Measurements from ENCODE around the gene SGSH. TPM values are rescaled to one million over a fixed set of nuclear protein-coding genes. Genes with fewer than 3 reads are reported as not detected.

The SGSH gene
- total RNA-seq, 2 experiments from 2014 or later = 14.3 to 38.4 TPM

GRCh38 chr17:80191865-80192661, 28.1 kb downstream of the SGSH start:
- Histone ChIP-seq H3K9me3 (ENCODE audit: low read length) (no peaks in the 10 kb centered on the region), H4K20me1 (ENCODE audit: insufficient read depth, low read length) (no peaks in the 10 kb centered on the region), H3K36me3 (ENCODE audit: insufficient read depth, low read length) (no peaks in the 10 kb centered on the region), H3K4me1 (ENCODE audit: insufficient read depth, low read length, poor library complexity, severe bottlenecking) (no peaks in the 10 kb centered on the region), H3K27ac (ENCODE audit: low read depth, low read length, poor library complexity, severe bottlenecking) (no peak overlapping the region), H3K4me2 (ENCODE audit: low read length) (no peak overlapping the region), H2AFZ (ENCODE audit: low read length) (no peak overlapping the region), H3K79me2 (ENCODE audit: insufficient read depth, low read depth, low read length) (no peaks in the 10 kb centered on the region), H3K9me2 (ENCODE audit: insufficient read depth, low read length) (no peaks in the 10 kb centered on the region), H3K4me3 (ENCODE audit: low read depth, low read length, poor library complexity, severe bottlenecking) (no peak overlapping the region)
- DNase-seq (ENCODE audit: low spot score) = no peak
- ChIA-PET POLR2A (interaction anchor here (0.7 to 1.3 kb wide), 2 partner anchors 38 to 63 kb away, joined by 3 to 4 read pairs; no protein-coding TSS in a partner anchor), CTCF (ENCODE audit: unreplicated experiment) (interaction anchor here (0.6 kb wide), 1 partner anchor 282 kb away, joined by 3 read pairs; no protein-coding TSS in a partner anchor)
- TF ChIP-seq EZH2phosphoT487 (IDR thresholded peaks at IDR 0.05; ENCODE audit: borderline replicate concordance, low read depth, low read length) (no peak), CTCF (conservative IDR thresholded peaks at IDR 0.05; ENCODE audit: low read length) (no peak)
- BruUV-seq (replicated peaks) = no TSS peak
- intact Hi-C loops (cut with micrococcal nuclease; ENCODE audit: unreplicated experiment) = no loop called here

- Histone ChIP-seq H3K36me3 (ENCODE audit: insufficient read depth, low read length) (no peaks in the 10 kb centered on the region), H3K9me2 (ENCODE audit: insufficient read depth, low read length) (no peaks in the 10 kb centered on the region), H3K4me2 (ENCODE audit: low read length) (no peak overlapping the region), H2AFZ (ENCODE audit: low read length) (no peak overlapping the region), H3K4me1 (ENCODE audit: insufficient read depth, low read length, poor library complexity, severe bottlenecking) (no peaks in the 10 kb centered on the region), H3K4me3 (ENCODE audit: low read depth, low read length, poor library complexity, severe bottlenecking) (no peak overlapping the region), H3K79me2 (ENCODE audit: insufficient read depth, low read depth, low read length) (no peaks in the 10 kb centered on the region), H4K20me1 (ENCODE audit: insufficient read depth, low read length) (no peaks in the 10 kb centered on the region), H3K9me3 (ENCODE audit: low read length) (no peaks in the 10 kb centered on the region), H3K27ac (ENCODE audit: low read depth, low read length, poor library complexity, severe bottlenecking) (no peak overlapping the region)
- no peak for TF ChIP-seq CTCF (conservative IDR thresholded peaks at IDR 0.05; ENCODE audit: low read length)
- no peak for TF ChIP-seq EZH2phosphoT487 (IDR thresholded peaks at IDR 0.05; ENCODE audit: borderline replicate concordance, low read depth, low read length)
- DNase-seq (ENCODE audit: low spot score) = no peak
- ChIA-PET POLR2A (interaction anchor here (0.7 kb wide), 1 partner anchor 64 kb away, joined by 4 read pairs; no protein-coding TSS in a partner anchor), CTCF (ENCODE audit: unreplicated experiment) (interaction anchor here (0.6 kb wide), 1 partner anchor 282 kb away, joined by 3 read pairs; no protein-coding TSS in a partner anchor)
- intact Hi-C loops (cut with micrococcal nuclease; ENCODE audit: unreplicated experiment) = no loop called here
- no TSS peak for BruUV-seq (replicated peaks)
Observed at GRCh38 chr17:80191192-80191591, 28.9 kb downstream of the SGSH start.

- Histone ChIP-seq H3K4me1 (ENCODE audit: insufficient read depth, low read length, poor library complexity, severe bottlenecking) (no peaks in the 10 kb centered on the region), H4K20me1 (ENCODE audit: insufficient read depth, low read length) (no peaks in the 10 kb centered on the region), H2AFZ (ENCODE audit: low read length) (no peak overlapping the region), H3K27ac (ENCODE audit: low read depth, low read length, poor library complexity, severe bottlenecking) (no peak overlapping the region), H3K79me2 (ENCODE audit: insufficient read depth, low read depth, low read length) (no peaks in the 10 kb centered on the region), H3K36me3 (ENCODE audit: insufficient read depth, low read length) (no peaks in the 10 kb centered on the region), H3K9me3 (ENCODE audit: low read length) (no peaks in the 10 kb centered on the region), H3K4me2 (ENCODE audit: low read length) (no peak overlapping the region), H3K4me3 (ENCODE audit: low read depth, low read length, poor library complexity, severe bottlenecking) (no peak overlapping the region), H3K9me2 (ENCODE audit: insufficient read depth, low read length) (no peaks in the 10 kb centered on the region)
- ChIA-PET CTCF (ENCODE audit: unreplicated experiment) (no interaction called here), POLR2A (no interaction called here)
- intact Hi-C loops (cut with micrococcal nuclease; ENCODE audit: unreplicated experiment) = no loop called here
- TF ChIP-seq EZH2phosphoT487 (IDR thresholded peaks at IDR 0.05; ENCODE audit: borderline replicate concordance, low read depth, low read length) = no peak
- TF ChIP-seq CTCF (conservative IDR thresholded peaks at IDR 0.05; ENCODE audit: low read length) = no peak
- BruUV-seq (replicated peaks) = no TSS peak
- DNase-seq (ENCODE audit: low spot score) = no peak
Observed at GRCh38 chr17:80190716-80191115, 29.4 kb downstream of the SGSH start.
